GM12892 (cell line): ENCODE measurements around the gene NRP1.

Source experiments
- DNase-seq: peaks from one replicate; pipeline ENCODE4 v3.0.0; 2011; ENCODE audit not compliant: insufficient read length
- FAIRE-seq: peaks from 2 replicates; lab custom pipeline; 2011; peaks lifted over from hg19 to GRCh38; lab: Jason Lieb, UNC
- POLR2A ChIP-seq: IDR thresholded peaks from 2 replicates; pipeline ENCODE4 v1.6.1; 2011; ENCODE audit warnings: low read depth, low read length, control low read depth
- POLR2AphosphoS5 ChIP-seq: IDR thresholded peaks from 2 replicates; pipeline ENCODE4 v1.6.1; 2011; ENCODE audit warnings: low read depth, low read length, control low read depth
- TAF1 ChIP-seq: IDR thresholded peaks from 2 replicates; pipeline ENCODE4 v1.6.1; 2011; ENCODE audit warnings: low read depth, mild to moderate bottlenecking, control low read depth, low read length, borderline replicate concordance

Gene NRP1

DNA sequence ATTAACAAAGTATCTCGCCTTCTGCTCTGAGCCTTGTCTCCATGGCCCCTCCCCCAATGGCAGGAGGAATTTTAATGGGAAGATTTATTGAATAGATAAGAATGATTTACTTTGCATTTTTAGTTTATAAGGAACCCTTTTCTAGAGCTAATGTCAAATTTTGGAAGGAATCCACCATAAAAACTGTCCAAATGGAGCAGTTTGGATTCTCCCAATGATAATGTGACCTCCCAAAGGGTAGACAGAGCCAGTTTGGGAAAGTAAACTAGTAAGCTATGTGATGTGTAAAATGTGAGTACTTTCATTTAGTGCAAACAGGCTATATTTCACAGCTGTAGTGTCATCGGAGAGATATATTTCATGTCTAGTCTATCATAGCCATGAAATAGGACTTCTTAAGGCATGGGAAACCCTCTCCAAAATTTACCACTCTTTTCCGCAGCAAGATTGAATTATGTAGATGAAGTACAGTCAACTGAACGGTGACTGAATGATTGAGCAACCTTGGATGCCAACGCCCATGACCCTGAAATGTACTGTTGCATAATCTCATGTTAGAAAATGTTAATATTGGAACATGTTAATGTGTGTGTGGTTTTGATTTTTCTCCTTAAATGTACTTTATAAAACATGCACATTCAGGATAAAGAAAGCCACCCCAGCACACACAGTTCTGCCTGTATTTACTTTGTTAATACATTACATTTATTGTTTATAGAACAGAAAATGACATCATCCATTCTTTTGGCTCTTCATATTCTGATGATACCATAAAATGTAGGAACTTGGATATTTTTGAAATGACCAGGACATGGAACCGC is 140.6 kb downstream of the NRP1 start:
- no peak for DNase-seq
- no peak for TF ChIP-seq POLR2AphosphoS5
- TF ChIP-seq POLR2A, result no peak
- TF ChIP-seq TAF1, result no peak
- FAIRE-seq, result no peak

DNA sequence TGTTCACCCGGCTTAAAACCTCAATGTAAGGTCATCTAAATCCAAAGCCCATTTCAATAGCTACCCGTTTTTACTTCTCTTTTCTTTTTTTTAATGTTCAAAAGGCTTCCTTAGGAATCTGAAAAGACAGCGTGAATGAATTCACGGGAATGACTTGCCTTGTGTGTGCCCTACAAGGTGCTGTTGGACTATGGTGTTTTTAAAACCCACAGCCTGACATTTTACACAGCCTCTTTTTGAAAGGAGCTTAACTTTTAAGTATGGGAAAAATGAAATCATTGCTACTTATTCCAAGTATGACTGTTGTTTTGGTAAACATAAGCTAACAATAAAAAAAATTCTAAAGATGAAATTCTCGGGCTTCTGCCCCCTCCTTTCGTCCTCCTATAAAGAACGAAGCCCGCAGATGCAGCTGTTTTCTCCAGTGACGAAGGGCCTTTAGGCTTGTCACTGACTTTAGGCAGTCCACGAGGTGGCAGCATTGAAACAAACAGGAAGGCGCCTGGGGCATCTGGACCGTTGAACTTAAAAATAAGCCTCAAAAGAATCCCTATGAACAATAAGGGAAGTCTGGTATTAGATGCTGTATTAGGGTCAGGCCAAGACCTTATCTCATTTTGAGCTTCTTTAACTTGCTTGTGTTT is 141.3 kb downstream of the NRP1 start:
- peak; percentile 22 for DNase-seq
- TF ChIP-seq POLR2AphosphoS5 (no peak), POLR2A (no peak), TAF1 (no peak)
- no peak for FAIRE-seq

GRCh38 chr10:33192190-33192589 is 142.3 kb downstream of the NRP1 start:
- DNase-seq (no peak), FAIRE-seq (no peak)
- TF ChIP-seq TAF1, result no peak
- no peak for TF ChIP-seq POLR2AphosphoS5
- no peak for TF ChIP-seq POLR2A

DNA sequence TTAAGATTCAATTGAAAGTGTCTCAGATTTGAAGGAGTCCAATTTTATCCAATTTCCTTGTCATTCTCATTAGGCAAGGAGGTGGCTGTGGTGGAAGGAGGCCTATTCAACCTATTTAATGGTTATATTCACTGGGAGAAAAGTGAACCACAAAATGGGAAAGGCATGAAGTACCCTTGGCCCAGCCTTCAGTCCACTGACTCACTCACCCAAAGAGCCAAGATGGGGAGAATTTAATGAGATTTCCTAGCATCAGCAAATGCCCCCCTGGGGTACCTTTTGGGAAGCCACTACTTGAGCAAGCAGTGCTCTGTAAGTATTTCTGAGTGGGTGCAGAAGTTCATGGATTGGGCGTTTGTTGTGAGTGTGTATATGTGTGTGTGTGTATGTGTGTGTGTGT is 144.1 kb downstream of the NRP1 start:
- no peak for FAIRE-seq
- DNase-seq, result no peak
- TF ChIP-seq POLR2AphosphoS5, result no peak
- TF ChIP-seq TAF1, result no peak
- TF ChIP-seq POLR2A, result no peak

- TF ChIP-seq POLR2A (no peak), TAF1 (no peak), POLR2AphosphoS5 (no peak)
- DNase-seq, result no peak
- no peak for FAIRE-seq
Measured at GRCh38 chr10:33189808-33190207, 144.7 kb downstream of the NRP1 start.

DNA sequence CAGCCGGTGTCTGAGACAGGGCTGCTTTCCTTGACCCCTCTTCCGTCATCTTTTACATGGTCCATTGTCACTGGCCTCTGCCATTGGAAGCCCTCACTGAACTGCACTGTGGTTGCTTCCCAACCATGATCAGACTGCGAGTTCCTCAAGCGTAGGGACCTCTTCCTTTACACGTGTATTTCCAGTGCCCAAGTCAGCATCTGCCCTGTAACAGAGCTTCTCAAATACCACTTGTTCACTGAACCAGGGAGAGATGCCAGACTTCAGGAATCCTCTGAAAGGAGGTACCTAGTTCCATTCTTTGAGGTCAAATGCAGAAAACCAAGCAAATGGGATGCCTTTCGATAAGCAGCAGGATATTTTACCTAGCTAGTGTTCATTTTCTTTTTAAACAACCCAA is 145.1 kb downstream of the NRP1 start:
- FAIRE-seq, result no peak
- no peak for DNase-seq
- TF ChIP-seq POLR2A (no peak), TAF1 (no peak), POLR2AphosphoS5 (no peak)

DNA sequence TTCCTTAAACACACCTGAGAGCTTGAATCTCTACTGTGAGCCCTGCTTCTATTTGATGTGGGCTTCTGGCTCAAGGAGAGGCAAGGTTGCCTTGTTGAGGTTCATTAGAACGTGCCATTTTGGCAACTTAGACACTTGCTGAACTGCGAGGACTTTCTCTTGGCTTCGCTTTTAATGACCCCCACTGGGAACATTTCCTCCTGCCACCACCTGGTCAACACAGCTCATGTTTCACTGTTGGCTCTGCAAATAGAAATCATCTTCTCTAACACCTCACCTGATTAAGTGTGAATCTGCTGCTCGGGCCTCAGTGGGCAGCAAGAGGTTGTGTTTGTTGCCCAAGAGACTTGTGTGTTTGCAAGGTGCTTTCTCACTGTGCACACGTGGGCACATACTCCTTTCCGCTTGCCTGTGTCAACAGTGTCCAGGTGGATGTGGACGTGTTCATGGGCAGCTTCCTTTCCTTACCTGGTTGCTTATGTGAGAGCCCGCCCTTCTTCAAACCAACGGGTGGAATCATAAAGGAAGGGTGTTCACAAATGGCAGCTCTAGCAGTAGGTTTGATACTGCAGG is 147.0 kb downstream of the NRP1 start:
- no peak for DNase-seq
- no peak for FAIRE-seq

GRCh38 chr10:33186150-33186549 is 148.3 kb downstream of the NRP1 start:
- FAIRE-seq, result no peak
- no peak for DNase-seq
- TF ChIP-seq POLR2AphosphoS5 (no peak), POLR2A (no peak)

More for the DNA sequence above, 147.0 kb downstream of the NRP1 start:
- TF ChIP-seq POLR2AphosphoS5 (no peak), TAF1 (no peak), POLR2A (no peak)

DNA sequence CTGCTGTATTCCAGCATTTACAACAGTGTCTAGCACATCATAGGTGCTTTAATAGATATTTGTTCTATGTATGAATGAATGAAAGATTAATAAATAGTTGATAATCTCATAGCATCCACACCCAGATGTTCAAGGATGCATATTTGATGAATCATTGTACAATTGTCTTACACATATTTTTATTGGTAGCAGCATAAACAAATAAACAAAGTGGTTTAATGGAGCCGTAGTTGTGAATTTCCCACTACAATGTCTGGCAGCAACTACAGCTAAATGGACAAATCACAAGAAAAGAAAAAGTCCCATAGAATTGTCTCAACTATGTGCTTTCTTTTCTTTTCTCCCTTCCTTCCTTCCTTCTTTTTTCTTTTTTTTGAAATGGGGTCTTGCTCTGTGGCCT is 150.8 kb downstream of the NRP1 start:
- DNase-seq (no peak), FAIRE-seq (no peak)
- TF ChIP-seq POLR2A (no peak), POLR2AphosphoS5 (no peak), TAF1 (no peak)

DNA sequence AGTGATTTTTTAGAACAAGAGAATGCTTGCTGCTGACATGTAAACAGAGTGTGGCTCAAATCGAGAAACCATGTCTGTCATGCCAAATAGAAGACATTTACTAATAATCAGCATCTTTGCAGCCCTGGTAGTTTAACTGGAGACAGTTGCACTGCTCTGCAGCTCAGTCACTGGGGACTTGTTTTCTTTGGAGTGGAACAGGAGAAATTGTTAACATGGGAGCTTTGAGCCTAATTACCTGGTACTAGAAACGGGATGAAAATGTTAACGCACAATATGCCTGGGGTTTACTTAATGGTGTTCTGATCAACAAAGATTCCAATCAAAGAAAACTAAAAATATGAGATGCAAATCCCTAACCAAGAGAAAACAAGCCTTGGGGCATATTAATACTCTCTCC is 153.5 kb downstream of the NRP1 start:
- TF ChIP-seq POLR2A, result no peak
- no peak for TF ChIP-seq TAF1
- no peak for FAIRE-seq
- DNase-seq, result no peak

DNA sequence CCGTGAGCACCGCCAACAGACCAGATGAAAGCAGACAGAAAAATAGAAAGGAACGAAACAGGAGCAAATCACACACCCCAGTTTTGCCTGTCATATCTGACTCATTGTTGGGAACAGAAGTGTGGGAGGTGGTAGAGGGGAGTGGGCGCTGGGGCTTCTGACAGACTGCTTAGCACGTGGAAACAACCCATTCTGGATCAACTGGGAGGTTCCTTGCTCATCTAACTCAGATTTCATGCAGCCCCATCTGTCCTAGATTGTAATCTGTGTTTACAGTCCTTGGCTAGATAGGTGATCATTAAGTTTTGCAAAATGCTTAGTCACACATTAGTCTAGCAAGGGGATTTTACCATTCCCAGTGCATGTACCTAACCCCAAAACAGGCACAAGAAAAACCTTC is 154.1 kb downstream of the NRP1 start:
- TF ChIP-seq TAF1 (no peak), POLR2A (no peak), POLR2AphosphoS5 (no peak)
- FAIRE-seq (no peak), DNase-seq (no peak)

DNA sequence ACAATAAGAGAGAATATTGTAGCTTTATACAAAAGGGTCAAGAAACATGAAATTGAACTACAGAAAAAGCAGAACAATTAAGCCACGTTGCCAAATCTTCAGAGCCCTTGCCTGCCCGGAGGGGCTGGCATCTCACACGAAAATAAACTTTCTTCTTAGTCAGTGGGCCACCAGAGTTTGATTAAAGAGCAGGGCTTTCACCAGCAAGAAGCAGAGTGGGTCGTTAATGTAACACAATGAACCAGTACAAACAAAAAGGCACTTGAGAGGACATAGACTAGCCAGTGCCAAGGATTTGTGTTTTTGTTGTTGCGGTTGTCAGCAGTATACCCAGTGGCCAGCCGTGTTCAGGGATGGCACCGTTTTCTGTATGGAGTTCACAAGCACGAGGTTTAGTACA is 155.4 kb downstream of the NRP1 start:
- DNase-seq, result no peak
- FAIRE-seq, result no peak
- no peak for TF ChIP-seq POLR2AphosphoS5
- no peak for TF ChIP-seq POLR2A
- no peak for TF ChIP-seq TAF1
